ENCODE measurements around the gene TSPAN6. TPM values are rescaled to one million over a fixed set of nuclear protein-coding genes. Genes with fewer than 3 reads are reported as not detected.

Gene TSPAN6
- total RNA-seq, 4 donors from 2014 or later = 27.3 to 55.5 (median 38.4) TPM

DNA sequence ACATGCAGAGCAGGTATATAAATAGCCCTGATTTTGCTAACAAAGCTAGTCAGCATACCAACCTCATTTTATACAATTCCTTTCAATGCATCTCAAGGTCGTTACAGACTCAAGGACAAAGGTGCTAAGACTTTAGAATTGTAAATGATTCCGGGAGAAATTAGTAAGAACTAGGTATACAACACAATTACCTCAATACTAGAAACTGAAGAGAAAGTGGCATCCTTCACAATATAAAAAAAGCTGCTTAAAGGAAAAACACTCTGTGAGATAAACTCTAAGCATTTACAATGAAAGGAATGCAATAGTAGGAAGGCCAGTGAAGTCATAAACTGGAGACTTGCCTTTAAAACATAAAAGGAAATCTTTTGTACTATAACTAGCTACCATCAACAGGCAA is 40.0 kb downstream of the TSPAN6 start:
- ATAC-seq (ENCODE audit: low FRiP score) (no peak), DNase-seq (ENCODE audit: low spot score) (no peak)
- TF ChIP-seq, protein P1, sequence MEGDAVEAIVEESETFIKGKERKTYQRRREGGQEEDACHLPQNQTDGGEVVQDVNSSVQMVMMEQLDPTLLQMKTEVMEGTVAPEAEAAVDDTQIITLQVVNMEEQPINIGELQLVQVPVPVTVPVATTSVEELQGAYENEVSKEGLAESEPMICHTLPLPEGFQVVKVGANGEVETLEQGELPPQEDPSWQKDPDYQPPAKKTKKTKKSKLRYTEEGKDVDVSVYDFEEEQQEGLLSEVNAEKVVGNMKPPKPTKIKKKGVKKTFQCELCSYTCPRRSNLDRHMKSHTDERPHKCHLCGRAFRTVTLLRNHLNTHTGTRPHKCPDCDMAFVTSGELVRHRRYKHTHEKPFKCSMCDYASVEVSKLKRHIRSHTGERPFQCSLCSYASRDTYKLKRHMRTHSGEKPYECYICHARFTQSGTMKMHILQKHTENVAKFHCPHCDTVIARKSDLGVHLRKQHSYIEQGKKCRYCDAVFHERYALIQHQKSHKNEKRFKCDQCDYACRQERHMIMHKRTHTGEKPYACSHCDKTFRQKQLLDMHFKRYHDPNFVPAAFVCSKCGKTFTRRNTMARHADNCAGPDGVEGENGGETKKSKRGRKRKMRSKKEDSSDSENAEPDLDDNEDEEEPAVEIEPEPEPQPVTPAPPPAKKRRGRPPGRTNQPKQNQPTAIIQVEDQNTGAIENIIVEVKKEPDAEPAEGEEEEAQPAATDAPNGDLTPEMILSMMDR (IDR thresholded peaks at IDR 0.05) = no peak

- TF ChIP-seq, protein P1 (IDR thresholded peaks at IDR 0.05) = no peak
- no peak for ATAC-seq (ENCODE audit: low FRiP score)
- DNase-seq (ENCODE audit: low spot score) = no peak
These were observed 43.0 kb downstream of the TSPAN6 start for GRCh38 chrX:100593581-100593980.

- TF ChIP-seq, protein P1 (IDR thresholded peaks at IDR 0.05) = no peak
- no peak for ATAC-seq (ENCODE audit: low FRiP score)
- no peak for DNase-seq (ENCODE audit: low spot score)
These were observed 43.5 kb downstream of the TSPAN6 start for GRCh38 chrX:100593126-100593525.

DNA sequence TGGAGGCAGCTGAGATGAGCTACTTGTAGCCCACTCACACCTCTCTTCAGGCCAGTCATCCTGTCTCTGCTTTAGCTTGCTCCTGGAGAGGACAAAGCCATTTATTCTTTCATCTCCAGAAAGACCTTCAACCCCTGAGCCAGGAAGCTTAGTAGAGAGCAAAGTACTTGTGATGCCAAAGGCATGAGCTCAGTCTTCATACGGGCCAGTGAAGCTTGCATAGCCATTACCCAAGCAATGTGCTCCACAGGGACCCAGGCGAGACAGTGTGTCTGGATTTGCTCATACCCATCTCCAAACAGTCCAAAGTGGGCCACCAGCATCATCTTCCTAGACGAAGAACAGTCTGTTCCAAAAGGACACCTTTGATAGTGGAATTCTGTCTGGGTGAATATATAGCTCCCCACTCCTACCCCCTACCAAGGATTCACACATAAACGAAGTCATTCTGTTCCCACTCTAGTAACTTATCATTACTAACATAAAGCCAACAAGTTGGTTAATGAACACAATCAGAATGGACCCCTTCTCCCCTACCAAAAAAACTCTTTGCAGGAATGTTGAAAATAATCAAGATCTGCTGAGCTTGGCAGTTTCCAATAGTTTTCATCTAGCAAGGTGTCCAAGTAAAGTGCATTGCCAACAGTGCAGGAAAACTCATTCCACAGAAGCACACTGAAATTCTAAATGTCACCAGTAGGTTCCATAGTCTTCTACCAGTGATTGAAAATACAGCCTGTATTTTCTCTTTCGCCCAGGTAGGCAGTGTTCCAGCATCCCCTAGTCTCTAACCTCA is 45.2 kb downstream of the TSPAN6 start:
- ATAC-seq (ENCODE audit: low FRiP score) (no peak), DNase-seq (ENCODE audit: low spot score) (no peak)
- TF ChIP-seq, protein P1 (IDR thresholded peaks at IDR 0.05) = no peak

- TF ChIP-seq, protein P1 (IDR thresholded peaks at IDR 0.05) = no peak
- ATAC-seq (ENCODE audit: low FRiP score) = no peak
- no peak for DNase-seq (ENCODE audit: low spot score)
These were observed 48.7 kb downstream of the TSPAN6 start for GRCh38 chrX:100587861-100588260.

- ATAC-seq (ENCODE audit: low FRiP score) = no peak
- TF ChIP-seq, protein P1 (IDR thresholded peaks at IDR 0.05) = no peak
These were observed 49.9 kb downstream of the TSPAN6 start for GRCh38 chrX:100586747-100587146.

GRCh38 chrX:100584611-100585010 is 52.0 kb downstream of the TSPAN6 start, which contains the start of gene TNMD:
Gene TNMD (plus strand): TSS chrX:100584936. CDS start chrX:100585019, 83 bp downstream.
- DNase-seq (ENCODE audit: low spot score) (no peak), ATAC-seq (ENCODE audit: low FRiP score) (no peak)
- TF ChIP-seq, protein P1 (IDR thresholded peaks at IDR 0.05) = no peak

More at GRCh38 chrX:100586747-100587146, 49.9 kb downstream of the TSPAN6 start:
- DNase-seq (ENCODE audit: low spot score) = no peak

Measured in omental fat pad (tissue), 4 donors.